A549 treated with GW870086 at 1 μM for 4 hours (cell line): ENCODE results near the gene AEBP2. TPM values are rescaled to one million over a fixed set of nuclear protein-coding genes. Genes with fewer than 3 reads are reported as not detected.

Experiments
- total RNA-seq: library from RNA; stranded (reverse); fragments of 200-300 nt; extraction: Qiagen RNA extraction; gene quantifications from 5 replicates; pipeline ENCODE4 v1.2.3, GENCODE V29; 2022; ENCODE audit warnings: low read depth

AEBP2 gene
- total RNA-seq: 18.7 to 25.5 TPM (median 21.3 TPM) in 5 replicates

GRCh38 chr12:19439059-19440018 is at the start of gene AEBP2:
Gene AEBP2, plus strand, starts transcription at chr12:19439492. Its CDS starts 208 bp downstream, at chr12:19439700.

